Stimulated activated CD4-positive, alpha-beta T cell treated with anti-CD3 and anti-CD28 coated beads, Interleukin-1b, Interleukin-23, amount 100 ng/mL, for 1 hour (primary cell): Measurements from ENCODE around the gene BNIP3.

Experiments used
- DNase-seq, 2 donors: peaks; one replicate each; pipeline ENCODE4 v3.0.0-alpha.2; 2020; ENCODE audit warnings: low read depth in 2 of 2

The BNIP3 gene

GRCh38 chr10:131981429-131982184 lies at the start of gene BNIP3:
BNIP3 (minus strand) TSS chr10:131981923; CDS start chr10:131981806, 117 bp downstream.
- DNase-seq = peak; percentile 87 to 97

- no peak for DNase-seq
These were observed 49.3 kb upstream of the BNIP3 start for GRCh38 chr10:132030898-132031463.

GRCh38 chr10:132028706-132029105 lies 47.0 kb upstream of the BNIP3 start:
- no peak for DNase-seq

GRCh38 chr10:132027423-132027983 lies 45.8 kb upstream of the BNIP3 start:
- no peak for DNase-seq

GRCh38 chr10:132023092-132023811 lies 41.5 kb upstream of the BNIP3 start:
- peak; percentile 47 to 68 for DNase-seq

GRCh38 chr10:132022241-132022640 lies 40.5 kb upstream of the BNIP3 start:
- DNase-seq = no peak

GRCh38 chr10:132021504-132022143 lies 39.9 kb upstream of the BNIP3 start:
- no peak for DNase-seq

- DNase-seq = no peak
These were observed 39.3 kb upstream of the BNIP3 start for GRCh38 chr10:132021046-132021445.

- DNase-seq = no peak
These were observed 38.7 kb upstream of the BNIP3 start for GRCh38 chr10:132020456-132020855.

GRCh38 chr10:132019366-132019765 lies 37.6 kb upstream of the BNIP3 start:
- DNase-seq = no peak

GRCh38 chr10:132018446-132018845 lies 36.7 kb upstream of the BNIP3 start:
- no peak for DNase-seq

- no peak for DNase-seq
These were observed 34.8 kb upstream of the BNIP3 start for GRCh38 chr10:132016514-132016913.

GRCh38 chr10:132011445-132011844 lies 29.7 kb upstream of the BNIP3 start:
- no peak for DNase-seq

GRCh38 chr10:132011024-132011423 lies 29.3 kb upstream of the BNIP3 start:
- no peak for DNase-seq

- no peak for DNase-seq
These were observed 28.8 kb upstream of the BNIP3 start for GRCh38 chr10:132010483-132010882.

- DNase-seq = no peak
These were observed 27.9 kb upstream of the BNIP3 start for GRCh38 chr10:132009575-132009974.

GRCh38 chr10:132007681-132008080 lies 26.0 kb upstream of the BNIP3 start:
- no peak for DNase-seq

GRCh38 chr10:132006966-132007365 lies 25.2 kb upstream of the BNIP3 start:
- no peak for DNase-seq

GRCh38 chr10:132005147-132005546 lies 23.4 kb upstream of the BNIP3 start:
- DNase-seq = no peak

- no peak for DNase-seq
These were observed 22.3 kb upstream of the BNIP3 start for GRCh38 chr10:132004052-132004451.

- DNase-seq = no peak
These were observed 21.7 kb upstream of the BNIP3 start for GRCh38 chr10:132003282-132003924.

GRCh38 chr10:132002004-132002403 lies 20.3 kb upstream of the BNIP3 start:
- DNase-seq = no peak
